ENCODE measurements around the gene TPT1.

The TPT1 gene

DNA sequence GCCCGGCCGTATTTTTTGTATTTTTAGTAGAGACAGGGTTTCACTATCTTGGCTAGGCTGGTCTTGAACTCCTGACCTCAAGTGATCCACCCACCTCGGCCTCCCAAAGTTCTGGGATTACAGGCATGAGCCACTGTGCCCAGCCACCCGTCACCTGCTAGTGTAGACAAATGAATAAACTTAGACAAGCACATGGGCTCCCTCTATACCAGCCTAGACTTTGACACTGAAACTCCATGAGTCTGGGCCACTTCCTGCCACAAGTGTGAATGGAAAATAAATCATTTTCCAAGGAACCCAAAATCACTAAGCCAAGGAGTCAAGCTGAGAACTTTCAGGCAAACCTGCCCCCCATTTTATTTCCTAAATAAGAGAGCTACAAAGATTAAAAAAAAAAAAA, 27.0 kb upstream of the TPT1 start:
- TF ChIP-seq, protein P1, sequence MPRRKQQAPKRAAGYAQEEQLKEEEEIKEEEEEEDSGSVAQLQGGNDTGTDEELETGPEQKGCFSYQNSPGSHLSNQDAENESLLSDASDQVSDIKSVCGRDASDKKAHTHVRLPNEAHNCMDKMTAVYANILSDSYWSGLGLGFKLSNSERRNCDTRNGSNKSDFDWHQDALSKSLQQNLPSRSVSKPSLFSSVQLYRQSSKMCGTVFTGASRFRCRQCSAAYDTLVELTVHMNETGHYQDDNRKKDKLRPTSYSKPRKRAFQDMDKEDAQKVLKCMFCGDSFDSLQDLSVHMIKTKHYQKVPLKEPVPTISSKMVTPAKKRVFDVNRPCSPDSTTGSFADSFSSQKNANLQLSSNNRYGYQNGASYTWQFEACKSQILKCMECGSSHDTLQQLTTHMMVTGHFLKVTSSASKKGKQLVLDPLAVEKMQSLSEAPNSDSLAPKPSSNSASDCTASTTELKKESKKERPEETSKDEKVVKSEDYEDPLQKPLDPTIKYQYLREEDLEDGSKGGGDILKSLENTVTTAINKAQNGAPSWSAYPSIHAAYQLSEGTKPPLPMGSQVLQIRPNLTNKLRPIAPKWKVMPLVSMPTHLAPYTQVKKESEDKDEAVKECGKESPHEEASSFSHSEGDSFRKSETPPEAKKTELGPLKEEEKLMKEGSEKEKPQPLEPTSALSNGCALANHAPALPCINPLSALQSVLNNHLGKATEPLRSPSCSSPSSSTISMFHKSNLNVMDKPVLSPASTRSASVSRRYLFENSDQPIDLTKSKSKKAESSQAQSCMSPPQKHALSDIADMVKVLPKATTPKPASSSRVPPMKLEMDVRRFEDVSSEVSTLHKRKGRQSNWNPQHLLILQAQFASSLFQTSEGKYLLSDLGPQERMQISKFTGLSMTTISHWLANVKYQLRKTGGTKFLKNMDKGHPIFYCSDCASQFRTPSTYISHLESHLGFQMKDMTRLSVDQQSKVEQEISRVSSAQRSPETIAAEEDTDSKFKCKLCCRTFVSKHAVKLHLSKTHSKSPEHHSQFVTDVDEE (CRISPR knock-in tag; IDR thresholded peaks at IDR 0.05) = no peak
- TF ChIP-seq, protein P2, sequence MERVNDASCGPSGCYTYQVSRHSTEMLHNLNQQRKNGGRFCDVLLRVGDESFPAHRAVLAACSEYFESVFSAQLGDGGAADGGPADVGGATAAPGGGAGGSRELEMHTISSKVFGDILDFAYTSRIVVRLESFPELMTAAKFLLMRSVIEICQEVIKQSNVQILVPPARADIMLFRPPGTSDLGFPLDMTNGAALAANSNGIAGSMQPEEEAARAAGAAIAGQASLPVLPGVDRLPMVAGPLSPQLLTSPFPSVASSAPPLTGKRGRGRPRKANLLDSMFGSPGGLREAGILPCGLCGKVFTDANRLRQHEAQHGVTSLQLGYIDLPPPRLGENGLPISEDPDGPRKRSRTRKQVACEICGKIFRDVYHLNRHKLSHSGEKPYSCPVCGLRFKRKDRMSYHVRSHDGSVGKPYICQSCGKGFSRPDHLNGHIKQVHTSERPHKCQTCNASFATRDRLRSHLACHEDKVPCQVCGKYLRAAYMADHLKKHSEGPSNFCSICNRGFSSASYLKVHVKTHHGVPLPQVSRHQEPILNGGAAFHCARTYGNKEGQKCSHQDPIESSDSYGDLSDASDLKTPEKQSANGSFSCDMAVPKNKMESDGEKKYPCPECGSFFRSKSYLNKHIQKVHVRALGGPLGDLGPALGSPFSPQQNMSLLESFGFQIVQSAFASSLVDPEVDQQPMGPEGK (CRISPR knock-in tag; IDR thresholded peaks at IDR 0.05; ENCODE audit: borderline replicate concordance) = no peak
- TF ChIP-seq OSR1 (CRISPR knock-in tag; IDR thresholded peaks at IDR 0.05) (no peak), TCF4 (CRISPR knock-in tag; IDR thresholded peaks at IDR 0.05; ENCODE audit: borderline replicate concordance) (no peak), ZNF8 (CRISPR knock-in tag; IDR thresholded peaks at IDR 0.05) (no peak), ZNF70 (CRISPR knock-in tag; IDR thresholded peaks at IDR 0.05) (no peak), SNAI2 (CRISPR knock-in tag; IDR thresholded peaks at IDR 0.05) (no peak)
- no peak for ATAC-seq

DNA sequence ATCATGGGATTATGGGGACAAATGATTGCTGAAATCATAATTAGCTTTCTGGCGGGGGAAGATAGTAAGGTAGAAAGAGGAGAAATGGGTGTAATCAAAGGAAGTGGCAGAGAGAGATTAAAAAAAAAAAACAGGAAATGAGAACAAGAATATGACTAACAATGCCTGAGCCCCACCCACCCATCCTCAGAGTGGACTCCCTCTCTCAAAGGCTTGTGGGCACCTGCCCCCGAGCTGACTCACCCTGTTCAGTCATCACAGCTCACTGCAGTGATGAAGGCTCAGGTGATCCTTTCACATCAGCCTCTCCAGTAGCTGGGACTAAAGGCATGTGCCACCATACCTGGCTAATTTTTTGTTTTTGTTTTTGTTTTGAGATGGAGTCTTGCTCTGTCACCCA, 26.4 kb upstream of the TPT1 start:
- no peak for TF ChIP-seq OSR1 (CRISPR knock-in tag; IDR thresholded peaks at IDR 0.05)
- no peak for TF ChIP-seq RARB (CRISPR knock-in tag; IDR thresholded peaks at IDR 0.05)
- no peak for TF ChIP-seq ZNF565 (CRISPR knock-in tag; conservative IDR thresholded peaks at IDR 0.05; ENCODE audit: low read depth)
- TF ChIP-seq ZFP3 (CRISPR knock-in tag; IDR thresholded peaks at IDR 0.05) = no peak
- TF ChIP-seq PPARA (CRISPR knock-in tag; IDR thresholded peaks at IDR 0.05; ENCODE audit: borderline replicate concordance) = no peak
- TF ChIP-seq ZC3H10 (CRISPR knock-in tag; IDR thresholded peaks at IDR 0.05) = no peak
- TF ChIP-seq GLIS3 (CRISPR knock-in tag; IDR thresholded peaks at IDR 0.05) = no peak
- TF ChIP-seq ZNF8 (CRISPR knock-in tag; IDR thresholded peaks at IDR 0.05) = no peak
- no peak for TF ChIP-seq ISL1 (CRISPR knock-in tag; IDR thresholded peaks at IDR 0.05)
- TF ChIP-seq ESRRG (CRISPR knock-in tag; IDR thresholded peaks at IDR 0.05) = no peak
- TF ChIP-seq, protein P3, sequence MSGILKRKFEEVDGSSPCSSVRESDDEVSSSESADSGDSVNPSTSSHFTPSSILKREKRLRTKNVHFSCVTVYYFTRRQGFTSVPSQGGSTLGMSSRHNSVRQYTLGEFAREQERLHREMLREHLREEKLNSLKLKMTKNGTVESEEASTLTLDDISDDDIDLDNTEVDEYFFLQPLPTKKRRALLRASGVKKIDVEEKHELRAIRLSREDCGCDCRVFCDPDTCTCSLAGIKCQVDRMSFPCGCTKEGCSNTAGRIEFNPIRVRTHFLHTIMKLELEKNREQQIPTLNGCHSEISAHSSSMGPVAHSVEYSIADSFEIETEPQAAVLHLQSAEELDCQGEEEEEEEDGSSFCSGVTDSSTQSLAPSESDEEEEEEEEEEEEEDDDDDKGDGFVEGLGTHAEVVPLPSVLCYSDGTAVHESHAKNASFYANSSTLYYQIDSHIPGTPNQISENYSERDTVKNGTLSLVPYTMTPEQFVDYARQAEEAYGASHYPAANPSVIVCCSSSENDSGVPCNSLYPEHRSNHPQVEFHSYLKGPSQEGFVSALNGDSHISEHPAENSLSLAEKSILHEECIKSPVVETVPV (CRISPR knock-in tag; IDR thresholded peaks at IDR 0.05) = no peak
- TF ChIP-seq ZNF70 (CRISPR knock-in tag; IDR thresholded peaks at IDR 0.05) = no peak
- TF ChIP-seq, protein P4, sequence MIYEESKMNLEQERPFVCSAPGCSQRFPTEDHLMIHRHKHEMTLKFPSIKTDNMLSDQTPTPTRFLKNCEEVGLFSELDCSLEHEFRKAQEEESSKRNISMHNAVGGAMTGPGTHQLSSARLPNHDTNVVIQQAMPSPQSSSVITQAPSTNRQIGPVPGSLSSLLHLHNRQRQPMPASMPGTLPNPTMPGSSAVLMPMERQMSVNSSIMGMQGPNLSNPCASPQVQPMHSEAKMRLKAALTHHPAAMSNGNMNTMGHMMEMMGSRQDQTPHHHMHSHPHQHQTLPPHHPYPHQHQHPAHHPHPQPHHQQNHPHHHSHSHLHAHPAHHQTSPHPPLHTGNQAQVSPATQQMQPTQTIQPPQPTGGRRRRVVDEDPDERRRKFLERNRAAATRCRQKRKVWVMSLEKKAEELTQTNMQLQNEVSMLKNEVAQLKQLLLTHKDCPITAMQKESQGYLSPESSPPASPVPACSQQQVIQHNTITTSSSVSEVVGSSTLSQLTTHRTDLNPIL (CRISPR knock-in tag; IDR thresholded peaks at IDR 0.05; ENCODE audit: low read depth) = no peak
- no peak for TF ChIP-seq BACH2 (CRISPR knock-in tag; IDR thresholded peaks at IDR 0.05; ENCODE audit: borderline replicate concordance)
- TF ChIP-seq TCF4 (CRISPR knock-in tag; IDR thresholded peaks at IDR 0.05; ENCODE audit: borderline replicate concordance) = no peak
- no peak for TF ChIP-seq ARNTL (CRISPR knock-in tag; IDR thresholded peaks at IDR 0.05; ENCODE audit: borderline replicate concordance, low read depth)
- no peak for TF ChIP-seq CSDC2 (CRISPR knock-in tag; IDR thresholded peaks at IDR 0.05)
- TF ChIP-seq, protein P1 (CRISPR knock-in tag; IDR thresholded peaks at IDR 0.05) = no peak
- ATAC-seq = peak; percentile 86

DNA sequence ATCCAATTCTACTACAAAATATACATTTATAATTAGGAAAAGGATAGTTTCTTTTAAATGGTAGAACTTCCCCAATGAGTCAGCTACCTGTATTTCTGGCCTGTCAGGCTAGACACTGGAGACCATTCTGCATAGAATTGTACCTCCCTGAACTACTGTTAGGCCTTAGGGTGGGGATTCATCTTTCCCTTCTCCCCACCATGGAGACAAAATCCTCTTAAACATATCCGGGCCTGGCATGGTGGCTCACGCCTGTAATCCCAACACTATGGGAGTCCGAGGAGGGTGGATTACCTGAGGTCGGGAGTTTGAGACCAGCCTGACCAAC, 24.5 kb upstream of the TPT1 start:
- ATAC-seq = no peak
- TF ChIP-seq ZNF8 (CRISPR knock-in tag; IDR thresholded peaks at IDR 0.05) (no peak), TCF4 (CRISPR knock-in tag; IDR thresholded peaks at IDR 0.05; ENCODE audit: borderline replicate concordance) (no peak), ARNTL (CRISPR knock-in tag; IDR thresholded peaks at IDR 0.05; ENCODE audit: borderline replicate concordance, low read depth) (no peak), SNAI2 (CRISPR knock-in tag; IDR thresholded peaks at IDR 0.05) (no peak), ZNF565 (CRISPR knock-in tag; conservative IDR thresholded peaks at IDR 0.05; ENCODE audit: low read depth) (no peak), OSR1 (CRISPR knock-in tag; IDR thresholded peaks at IDR 0.05) (no peak), CSDC2 (CRISPR knock-in tag; IDR thresholded peaks at IDR 0.05) (no peak), BACH2 (CRISPR knock-in tag; IDR thresholded peaks at IDR 0.05; ENCODE audit: borderline replicate concordance) (no peak), PPARA (CRISPR knock-in tag; IDR thresholded peaks at IDR 0.05; ENCODE audit: borderline replicate concordance) (no peak), ESRRG (CRISPR knock-in tag; IDR thresholded peaks at IDR 0.05) (no peak), GLIS3 (CRISPR knock-in tag; IDR thresholded peaks at IDR 0.05) (no peak), RARB (CRISPR knock-in tag; IDR thresholded peaks at IDR 0.05) (no peak), TOX (CRISPR knock-in tag; IDR thresholded peaks at IDR 0.05; ENCODE audit: borderline replicate concordance) (no peak), ZC3H10 (CRISPR knock-in tag; IDR thresholded peaks at IDR 0.05) (no peak), ZNF70 (CRISPR knock-in tag; IDR thresholded peaks at IDR 0.05) (no peak)
- TF ChIP-seq, protein P4 (CRISPR knock-in tag; IDR thresholded peaks at IDR 0.05; ENCODE audit: low read depth) = no peak
- TF ChIP-seq, protein P3 (CRISPR knock-in tag; IDR thresholded peaks at IDR 0.05) = no peak

Data from SK-N-SH treated with all-trans-retinoic acid at 6 μM for 48 hours (cell line).